ENCODE measurements around the gene EEPD1.
"Not testable (repeated sequence)": the region's sequence is repeated elsewhere in the genome, so short reads cannot be mapped to it uniquely, and the experiment has no call there.

EEPD1 gene
- 0.95 to 17.4 (median 5.7) reads per million in 3 experiments for total RNA-seq

DNA sequence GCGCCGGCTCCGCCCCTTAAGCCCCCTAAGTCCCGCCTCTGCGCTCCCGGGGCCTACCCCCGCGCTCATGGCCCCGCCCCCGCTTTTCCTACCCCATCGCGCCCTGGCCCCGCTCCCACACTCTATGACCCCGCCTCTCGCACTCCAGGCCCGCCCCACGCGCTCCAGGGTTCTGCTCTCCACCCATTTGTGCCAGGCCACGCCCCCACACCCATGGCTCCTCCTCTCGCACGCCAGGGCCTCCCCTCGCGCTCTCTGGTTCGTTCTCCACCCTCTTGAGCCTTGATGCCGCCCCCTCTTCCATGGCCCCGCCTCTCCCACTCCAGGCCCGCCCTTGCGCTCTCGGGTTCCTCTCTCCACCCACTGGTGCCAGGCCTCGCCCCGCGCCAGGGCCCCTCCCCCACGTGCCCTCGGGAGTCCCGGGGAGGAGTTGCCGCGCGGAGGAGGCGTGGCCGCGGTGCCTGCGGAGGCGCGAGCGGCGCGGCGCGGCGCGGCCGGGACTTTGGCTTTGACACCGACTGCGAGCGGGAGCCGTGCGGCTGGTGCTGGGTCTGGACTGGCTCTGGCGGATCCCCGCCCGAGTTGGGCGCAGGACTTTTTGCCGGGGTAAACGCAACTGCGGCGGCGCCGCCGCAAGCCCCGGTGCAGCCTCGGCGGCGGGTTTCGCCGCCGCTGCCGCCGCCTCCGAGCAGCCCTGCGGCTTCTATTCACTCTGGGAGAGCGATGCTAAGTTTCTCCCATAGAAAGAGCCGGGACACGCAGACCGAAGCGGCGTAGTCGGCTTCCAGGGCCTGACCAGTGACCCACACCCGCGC, at the start of gene EEPD1:
EEPD1 (plus strand) TSS at position 499 of the 815 bp plus-strand sequence. CDS start 1,071 bp downstream, outside the sequence.
- peak; percentile 100 for DNase-seq

DNA sequence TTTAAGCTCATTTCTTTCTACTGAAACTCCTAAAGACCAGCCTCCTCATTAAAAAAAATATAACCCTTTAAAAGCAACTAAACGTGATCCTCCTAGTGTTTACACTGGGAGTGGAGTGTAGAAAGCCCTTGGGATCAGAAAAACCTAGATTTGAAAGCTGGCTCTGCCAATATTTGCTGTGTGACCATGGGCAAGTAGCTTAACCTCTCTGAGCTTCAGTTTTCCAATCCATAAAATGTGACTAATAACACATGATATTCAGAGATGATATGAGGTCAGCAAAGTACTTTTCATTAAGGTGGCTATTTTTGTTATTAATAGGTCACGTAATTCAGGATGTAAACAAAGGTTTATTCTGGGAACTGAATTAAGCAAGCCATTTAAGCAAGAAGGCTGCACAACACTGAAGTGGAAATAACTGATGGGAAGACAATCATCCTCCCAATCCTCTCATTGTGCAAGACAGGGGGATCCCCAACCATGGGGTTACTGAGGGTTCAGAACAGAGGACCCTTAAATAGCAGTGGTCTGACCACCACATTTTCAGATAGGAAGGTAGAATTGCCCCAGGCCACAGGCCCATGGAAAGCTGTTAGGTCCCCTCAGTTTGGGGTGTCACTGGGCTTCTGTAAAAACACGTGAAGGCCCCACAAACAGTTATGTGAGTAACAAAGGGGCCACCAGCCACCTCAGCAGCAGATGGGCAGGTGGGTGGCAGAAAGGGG, 49.1 kb upstream of the EEPD1 start:
- no peak for DNase-seq

DNA sequence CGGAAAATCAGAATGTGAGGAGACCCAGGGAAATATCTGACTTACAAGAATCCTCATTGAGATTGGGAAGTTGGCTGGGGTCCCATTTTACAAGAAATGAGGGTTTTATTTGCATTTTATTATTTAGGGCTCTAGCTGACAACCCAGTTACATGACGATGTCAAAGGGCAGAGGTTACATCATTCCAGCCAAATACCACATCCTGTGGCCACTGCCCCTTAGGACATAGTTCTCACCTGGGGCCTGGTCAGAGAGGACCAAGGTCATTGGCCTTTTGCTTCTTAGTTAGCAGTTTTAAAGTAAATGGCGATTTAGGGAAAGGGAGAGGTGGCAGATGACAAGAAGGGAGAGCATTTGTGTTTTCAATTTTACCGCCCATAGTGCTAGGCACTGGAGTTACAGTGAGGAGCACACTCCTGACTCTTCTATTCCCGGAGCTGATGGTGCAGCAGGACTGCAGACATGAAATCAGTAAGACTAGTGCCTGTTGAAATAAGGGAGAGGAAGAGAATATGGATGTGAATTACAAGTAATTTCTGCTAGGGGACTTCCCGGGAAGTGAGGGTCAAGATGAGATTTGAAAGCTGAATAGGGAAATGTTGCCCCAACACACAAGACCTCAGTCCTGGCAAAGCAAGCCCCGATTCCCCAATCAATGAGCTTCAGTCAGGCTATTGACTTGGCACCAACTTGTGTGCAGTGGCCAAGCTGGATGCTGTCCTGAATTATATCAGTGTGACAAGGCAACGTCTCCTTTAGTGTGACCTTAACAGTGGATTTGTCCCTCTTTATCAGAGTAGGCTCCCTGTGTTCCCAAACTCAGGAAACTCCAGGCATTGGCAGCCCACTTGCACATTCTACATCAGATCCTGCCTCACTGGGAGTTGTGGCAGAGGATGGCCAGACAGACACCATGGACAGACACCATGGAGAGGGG, 45.8 kb upstream of the EEPD1 start:
- not testable (repeated sequence) for DNase-seq

DNA sequence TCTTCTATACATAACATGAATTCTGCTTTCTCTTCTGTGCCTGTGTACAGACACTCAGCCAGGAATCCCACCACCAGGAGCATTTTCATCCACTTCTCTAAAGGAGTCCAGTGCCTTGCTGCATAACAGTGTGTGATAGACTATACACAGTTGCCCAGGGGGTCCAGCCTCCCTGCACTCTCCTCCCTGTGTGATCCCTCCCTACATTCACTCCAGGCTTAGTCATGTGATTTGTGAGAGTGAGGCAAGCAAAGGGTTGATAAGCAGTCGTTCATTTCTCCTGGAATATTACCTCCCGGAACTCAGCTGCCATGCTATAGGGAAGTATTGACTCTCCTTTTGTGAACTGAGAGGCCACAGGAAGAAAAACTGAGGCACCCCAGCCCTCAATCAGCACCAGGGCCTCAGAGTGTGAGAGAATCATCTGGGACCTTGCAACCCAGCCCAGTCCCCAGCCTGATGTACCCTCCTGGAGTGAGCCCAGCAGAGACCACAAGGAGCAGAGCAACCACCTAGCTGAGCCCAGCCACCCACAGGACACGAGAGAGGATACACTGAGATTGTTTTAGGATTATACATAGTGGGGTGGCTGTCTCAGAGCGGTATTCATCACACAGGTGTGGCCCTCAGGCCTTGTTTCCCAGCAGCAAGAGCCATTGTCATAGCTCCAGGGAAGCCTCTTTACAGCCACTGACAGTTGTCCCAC, 45.0 kb upstream of the EEPD1 start:
- DNase-seq = no peak

DNA sequence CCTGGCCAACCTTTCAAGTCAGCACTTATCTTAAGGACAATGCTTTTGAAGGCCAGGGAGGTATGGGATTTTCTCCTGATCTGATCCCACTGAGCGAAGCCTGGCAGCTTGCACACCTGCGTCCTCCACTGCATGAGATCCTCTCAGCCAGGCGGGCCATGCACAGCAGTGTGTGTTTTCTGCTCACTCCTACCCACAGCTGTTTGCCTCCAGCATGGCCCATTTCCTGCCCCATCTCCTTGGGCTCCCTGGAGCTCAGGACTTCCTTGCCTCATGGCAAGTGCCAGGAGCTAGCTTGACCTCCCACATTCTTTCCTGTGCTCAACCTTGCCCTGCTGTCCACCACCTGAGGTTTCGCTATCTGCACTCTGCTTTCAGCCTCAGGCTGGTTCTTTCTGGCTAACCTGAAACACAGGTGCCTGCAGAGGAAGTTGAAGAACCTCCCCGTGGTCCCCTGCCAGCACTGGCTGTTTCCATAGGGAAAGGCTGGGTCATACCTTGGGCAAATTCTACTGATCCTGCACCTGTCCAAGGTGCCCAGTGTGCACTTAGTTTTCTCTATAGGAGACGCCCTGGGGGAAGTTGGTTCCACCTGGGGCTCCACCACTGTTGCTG, 43.9 kb upstream of the EEPD1 start:
- DNase-seq = no peak

DNA sequence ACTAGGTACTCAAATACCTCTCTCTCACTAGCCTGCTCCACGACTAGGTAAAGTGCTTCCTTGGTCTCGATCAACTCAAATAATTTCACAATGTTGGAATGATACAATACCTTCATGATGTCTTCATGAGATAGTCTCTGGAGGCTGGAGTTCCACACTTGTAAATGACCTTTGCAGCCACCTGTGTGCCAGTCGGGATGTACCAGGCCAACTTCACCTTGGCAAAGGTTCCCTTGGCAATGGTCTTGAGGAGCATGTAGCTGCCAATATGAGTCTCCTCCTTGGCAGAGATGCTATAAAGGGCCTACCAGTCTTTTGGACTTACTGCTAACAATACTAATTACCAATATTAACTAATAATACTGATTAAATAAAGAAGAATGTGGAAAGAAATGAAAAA, 42.5 kb upstream of the EEPD1 start:
- DNase-seq = no peak

DNA sequence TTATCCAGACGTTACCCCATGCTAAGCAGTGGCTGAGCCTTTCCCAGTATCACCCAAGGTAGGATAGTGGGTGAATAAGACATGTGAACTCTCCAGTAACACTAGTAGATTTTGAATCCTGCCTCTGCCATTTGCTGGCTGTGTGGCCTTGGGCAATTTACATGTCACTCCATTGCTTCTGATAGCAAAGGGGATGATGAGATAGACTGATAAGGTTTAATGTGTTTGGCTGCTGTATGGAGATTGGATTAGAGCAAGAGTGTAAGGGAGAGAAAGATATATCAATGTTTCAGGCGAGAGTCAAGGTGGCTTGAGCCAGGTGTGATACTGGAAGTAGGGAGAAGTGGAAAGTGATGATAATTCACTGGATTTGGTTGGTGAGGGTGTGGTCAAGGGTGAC, 40.1 kb upstream of the EEPD1 start:
- no peak for DNase-seq

DNA sequence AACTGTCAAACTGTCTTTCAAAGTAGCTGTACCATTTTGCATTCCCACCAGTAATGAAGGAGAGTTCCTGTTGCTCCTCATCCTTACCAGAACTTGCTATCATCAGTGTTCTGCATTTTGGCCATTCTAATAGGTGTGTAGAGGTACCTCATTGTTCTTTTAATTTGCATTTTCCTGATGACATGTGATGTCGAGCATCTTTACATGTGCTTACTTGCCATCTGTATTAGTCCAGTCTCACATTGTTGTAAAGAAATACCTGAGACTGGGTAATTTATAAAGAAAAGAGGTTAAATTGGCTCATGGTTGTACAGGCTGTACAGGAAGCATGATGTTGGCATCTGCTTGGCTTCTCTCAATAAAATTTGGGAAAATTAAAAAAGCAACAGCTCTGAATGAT, 38.7 kb upstream of the EEPD1 start:
- no peak for DNase-seq

DNA sequence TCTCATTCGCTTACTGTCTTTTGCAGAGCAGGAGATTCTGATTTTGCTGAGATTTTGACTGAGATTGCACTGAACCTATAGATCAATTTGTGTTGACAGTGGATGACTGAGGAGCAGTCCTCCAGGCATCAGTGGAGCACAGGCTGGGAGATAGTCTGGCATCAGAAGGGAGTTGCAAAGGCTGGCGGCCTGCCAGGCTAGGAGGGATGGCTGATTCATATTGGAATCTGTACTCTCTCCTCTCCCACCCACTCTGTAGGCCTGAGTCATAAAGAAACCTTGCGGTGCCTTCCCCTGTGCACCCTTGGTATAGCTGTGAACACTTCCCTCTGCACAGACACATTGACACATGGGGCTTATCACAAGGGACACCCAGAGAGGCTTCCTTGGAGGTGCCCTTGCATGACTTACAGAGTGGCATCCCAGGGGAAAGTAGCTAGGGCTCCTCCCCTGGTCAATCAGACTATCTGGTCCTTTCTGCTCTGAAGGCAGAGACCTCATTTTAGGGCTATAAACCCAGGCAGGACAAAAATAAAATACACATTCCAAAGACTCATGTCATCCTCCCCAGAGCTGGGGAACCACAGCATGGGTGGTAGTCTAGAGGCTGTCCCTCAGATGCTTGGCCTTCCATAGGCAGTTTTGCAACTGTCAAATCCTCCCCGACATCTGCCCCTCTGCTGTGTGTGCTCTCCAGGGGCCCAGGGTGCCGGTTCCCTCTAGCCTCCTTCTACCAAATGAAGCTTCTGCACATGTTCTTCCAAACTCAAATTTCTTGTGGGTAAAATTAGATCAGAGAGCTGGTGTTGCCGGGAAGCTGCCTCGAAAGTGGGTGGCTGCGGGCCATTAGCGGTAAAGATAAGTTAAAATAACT, 37.4 kb upstream of the EEPD1 start:
- DNase-seq = no peak

DNA sequence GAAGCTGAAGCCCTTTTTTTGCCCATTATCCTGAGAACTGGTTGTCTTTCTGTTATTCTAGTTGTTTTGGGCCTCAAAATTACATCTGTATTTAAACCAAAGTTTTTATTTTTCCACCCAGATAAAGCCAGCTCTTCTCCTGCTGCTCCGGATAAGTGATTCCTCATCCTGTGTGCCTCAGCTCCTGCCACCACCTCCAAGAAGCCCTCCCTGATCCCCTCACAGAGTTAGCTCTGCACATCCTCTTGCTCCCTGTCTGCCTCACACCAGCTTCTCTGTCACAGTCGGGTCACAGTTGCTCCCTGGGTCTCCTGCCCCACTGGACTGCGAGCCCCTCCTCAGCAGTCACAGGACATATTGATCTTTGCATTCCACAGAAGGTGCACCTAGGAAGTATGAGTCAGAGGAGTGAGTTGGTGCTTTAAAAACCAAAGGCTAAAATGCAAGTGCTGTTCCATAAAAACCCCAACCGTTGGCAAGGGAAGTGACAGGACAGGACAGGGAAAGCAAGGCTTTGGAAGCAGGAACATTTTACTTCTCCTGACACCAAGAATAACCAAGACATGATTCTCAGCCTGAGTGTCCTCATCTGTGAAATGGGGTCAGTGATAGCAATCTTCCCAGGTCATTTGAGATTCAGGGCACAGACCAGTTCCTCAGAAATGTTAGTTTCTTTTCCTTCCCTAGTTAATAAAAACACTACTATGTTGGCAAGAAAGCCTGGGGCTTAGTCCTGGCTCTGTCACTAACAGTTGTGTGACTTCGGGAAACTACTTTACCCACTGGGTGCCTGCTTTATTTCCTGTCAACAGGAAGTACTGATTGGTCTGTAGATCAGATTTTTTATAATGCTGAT, 36.5 kb upstream of the EEPD1 start:
- peak; percentile 11 for DNase-seq

DNA sequence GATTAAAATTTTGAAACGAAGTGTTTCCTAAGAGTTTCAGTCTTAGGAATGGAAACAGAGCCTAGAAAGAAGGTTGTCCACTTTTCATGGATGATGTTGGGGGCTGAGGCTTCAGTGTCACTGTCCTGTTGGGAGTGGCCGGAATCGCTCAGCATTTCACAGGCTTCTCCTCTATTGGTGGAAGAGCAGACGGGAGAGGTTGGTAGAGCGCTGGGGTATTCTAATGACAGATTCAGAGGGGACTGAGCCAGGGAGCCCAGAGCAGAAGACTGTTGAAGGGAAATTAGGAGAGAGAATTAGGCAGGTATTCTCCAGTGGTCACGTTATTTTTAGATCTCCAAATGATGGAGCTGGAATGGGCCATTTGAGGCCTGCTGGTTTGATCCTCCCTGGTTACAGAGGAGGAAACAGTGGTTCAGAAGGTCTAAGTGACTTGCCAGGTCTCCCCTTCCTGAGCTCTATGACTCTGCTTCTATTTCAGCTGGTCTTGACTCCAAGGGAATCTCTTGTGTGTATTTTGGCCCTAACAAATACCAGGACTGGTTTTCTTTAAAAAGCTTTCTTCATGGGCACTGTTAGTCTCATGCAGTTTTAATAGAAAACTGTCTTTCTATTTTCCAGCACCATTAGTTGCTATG, 35.7 kb upstream of the EEPD1 start:
- DNase-seq = no peak

DNA sequence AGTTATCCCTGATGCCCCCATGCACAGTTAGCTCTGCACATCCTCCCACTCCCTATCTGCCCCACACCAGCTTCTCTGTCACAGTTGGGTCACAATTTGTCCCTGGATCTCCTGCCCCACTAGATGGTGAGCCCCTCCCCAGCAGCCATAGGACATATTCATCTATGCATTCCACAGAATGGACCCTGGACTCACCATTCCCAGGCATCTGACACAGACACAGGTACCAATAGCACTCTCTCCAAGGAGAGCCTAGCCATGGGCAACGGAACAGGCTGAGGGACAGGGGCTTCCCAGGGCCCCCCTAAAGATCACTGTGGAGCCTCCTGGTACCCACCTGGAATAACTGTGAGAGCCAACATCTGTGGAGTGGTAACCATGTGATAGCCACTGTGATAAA, 34.7 kb upstream of the EEPD1 start:
- DNase-seq = no peak

DNA sequence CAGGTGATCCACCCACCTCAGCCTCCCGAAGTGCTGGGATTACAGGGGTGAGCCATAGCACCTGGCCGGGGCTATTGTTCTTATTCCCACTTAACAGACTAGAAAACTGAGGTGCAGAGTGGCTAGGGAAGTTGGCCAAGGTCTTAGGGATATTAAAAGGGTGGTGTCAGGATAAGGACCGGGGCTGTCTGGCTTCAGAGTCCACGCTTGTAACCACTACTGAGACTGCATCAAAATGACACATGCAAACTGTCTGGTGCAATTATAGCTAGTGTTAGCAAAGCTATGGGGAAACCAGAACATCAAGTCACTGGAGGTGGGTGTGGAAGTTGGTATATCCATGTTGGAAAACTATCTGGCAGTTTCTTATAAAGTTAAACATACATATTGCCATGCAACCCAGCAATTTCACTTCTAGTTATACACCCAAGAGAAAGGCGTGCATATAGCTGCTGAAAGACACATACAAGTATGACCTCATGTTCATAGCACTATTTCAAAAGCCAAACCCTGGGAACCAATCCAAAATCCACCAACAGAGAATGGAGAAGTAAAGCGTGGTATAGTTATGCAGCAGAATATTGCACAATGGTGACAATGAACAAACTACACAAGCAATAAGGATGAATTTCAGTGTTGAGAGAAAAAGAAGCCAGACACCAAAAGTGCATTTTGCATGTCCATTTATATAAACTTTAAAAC, 33.9 kb upstream of the EEPD1 start:
- DNase-seq = no peak

DNA sequence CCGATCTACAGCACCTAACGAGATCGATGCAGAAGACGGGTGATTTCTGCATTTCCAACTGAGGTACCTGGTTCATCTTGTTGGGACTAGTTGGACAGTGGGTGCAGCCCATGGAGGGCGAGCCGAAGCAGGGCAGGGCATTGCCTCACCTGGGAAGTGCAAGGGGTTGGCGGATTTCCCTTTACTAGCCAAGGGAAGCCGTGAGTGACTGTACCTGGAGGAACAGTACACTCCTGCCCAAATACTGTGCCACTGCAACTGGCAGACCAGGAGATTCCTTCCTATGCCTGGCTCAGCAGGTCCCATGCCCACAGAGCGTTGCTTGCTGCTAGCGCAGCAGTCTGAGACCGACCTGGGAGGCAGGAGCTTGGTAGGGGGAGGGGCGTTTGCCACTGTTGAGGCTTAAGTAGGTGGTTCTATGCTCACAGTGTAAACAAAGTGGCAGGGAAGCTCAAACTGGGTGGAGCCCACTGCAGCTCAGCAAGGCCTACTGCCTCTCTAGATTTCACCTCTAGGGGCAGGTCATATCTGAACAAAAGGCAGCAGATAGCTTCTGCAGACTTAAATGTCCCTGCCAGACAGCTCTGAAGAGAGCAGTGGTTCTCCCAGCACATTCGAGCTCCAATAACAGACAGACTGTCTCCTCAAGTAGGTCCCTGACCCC, 32.9 kb upstream of the EEPD1 start:
- DNase-seq = peak; percentile 18

DNA sequence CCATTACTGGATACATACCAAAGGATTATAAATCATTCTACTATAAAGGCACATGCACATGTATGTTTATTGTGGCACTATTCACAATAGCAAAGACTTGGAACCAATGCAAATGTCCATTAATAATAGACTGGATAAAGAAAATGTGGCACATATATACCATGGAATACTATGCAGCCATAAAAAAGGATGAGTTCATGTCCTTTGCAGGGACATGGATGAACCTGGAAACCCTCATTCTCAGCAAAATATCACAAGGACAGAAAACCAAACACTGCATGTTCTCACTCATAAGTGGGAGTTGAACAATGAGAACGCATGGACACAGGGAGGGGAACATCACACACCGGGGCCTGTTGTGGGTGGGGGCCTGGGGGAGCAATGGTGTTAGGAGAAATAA, 27.4 kb upstream of the EEPD1 start:
- DNase-seq = not testable (repeated sequence)

DNA sequence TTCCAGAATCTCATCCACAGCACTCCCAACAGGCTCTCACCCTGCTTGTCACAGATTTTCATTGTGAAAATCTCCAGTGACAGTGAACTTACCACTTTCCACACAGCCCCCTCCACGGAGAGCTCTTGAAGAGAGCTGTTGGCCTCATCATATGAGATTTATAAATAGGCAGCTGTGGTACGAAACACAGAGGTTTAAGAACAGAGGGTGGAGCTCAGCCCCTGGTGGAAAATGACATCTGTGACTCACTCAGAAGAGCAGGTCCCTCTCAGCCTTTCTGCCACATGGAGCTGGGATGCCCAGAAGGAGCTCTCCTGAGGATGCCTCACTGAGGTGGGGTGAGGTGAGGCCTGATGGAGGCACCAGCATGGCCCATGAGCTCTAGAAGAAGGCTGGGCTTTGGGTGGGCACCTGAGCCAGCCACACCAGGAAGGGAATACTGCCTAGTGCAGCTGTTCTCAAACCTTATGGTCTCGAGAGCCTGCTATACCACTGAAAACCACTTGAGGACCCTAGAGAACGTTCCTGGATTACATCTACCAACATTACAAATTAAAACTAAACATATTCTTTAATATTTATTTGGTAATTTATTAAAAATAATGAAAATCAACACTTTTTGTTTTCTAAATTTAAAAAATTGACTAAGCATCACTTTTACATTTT, 25.8 kb upstream of the EEPD1 start:
- DNase-seq = no peak

DNA sequence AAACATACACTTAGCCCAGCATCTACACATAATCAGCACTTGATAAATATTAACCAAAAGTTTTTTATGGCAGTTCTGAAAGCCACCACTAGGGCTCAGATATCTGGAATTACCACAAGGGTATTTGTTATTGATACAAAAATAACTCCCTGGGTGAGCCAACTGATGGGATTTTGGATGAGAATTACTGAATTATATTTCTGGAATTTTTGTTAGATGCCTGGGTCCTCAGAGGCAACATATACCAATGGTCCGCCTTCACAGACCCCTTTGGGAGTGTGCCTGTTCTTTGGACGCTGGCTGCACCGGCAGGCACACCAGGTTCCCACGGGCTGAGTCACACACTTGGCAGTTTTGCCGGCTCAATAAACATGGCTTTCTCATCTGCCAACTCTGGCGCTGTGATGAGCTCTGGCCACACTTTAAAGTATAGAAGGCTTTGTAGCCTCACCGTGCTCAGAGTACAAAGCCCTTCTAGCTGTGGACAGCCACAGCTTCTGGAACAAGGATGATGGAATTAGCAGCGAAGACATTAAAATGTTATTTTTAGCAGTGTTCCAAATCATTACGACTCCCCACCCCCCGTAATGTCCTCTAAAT, 24.5 kb upstream of the EEPD1 start:
- DNase-seq = no peak
